Smooth muscle cell (in vitro differentiated cells): ENCODE measurements around the gene SPCS1. TPM values are rescaled to one million over a fixed set of nuclear protein-coding genes. Genes with fewer than 3 reads are reported as not detected.

Experiments used
- DNase-seq: peaks from one replicate; lab custom pipeline; 2025; ENCODE audit not compliant: unreplicated experiment; lab: John Stamatoyannopoulos, UW
- H2AFZ ChIP-seq: fragments of 200-600 bp; sonication (generic); 2 replicates; pipeline ENCODE4 v1.6.0; 2016; ENCODE audit warnings: antibody characterized with exemption, low read depth, mild to moderate bottlenecking
- H3F3A ChIP-seq: fragments of 200-600 bp; sonication (generic); 2 replicates; pipeline ENCODE4 v1.6.0; 2017; ENCODE audit warnings: antibody characterized with exemption, low read depth
- H3K27ac ChIP-seq: fragments of 200-600 bp; sonication (generic); 2 replicates; pipeline ENCODE4 v1.5.1; 2016; ENCODE audit warnings: low read depth, mild to moderate bottlenecking
- H3K27me3 ChIP-seq: fragments of 200-600 bp; sonication (generic); 2 replicates; pipeline ENCODE4 v1.6.1; 2016; ENCODE audit warnings: low read depth, mild to moderate bottlenecking
- H3K36me3 ChIP-seq: fragments of 200-600 bp; sonication (generic); 2 replicates; pipeline ENCODE4 v1.5.1; 2016; ENCODE audit warnings: low read depth
- H3K4me1 ChIP-seq: fragments of 200-600 bp; sonication (generic); 2 replicates; pipeline ENCODE4 v1.5.1; 2016; ENCODE audit warnings: low read depth
- H3K4me2 ChIP-seq: fragments of 200-600 bp; sonication (generic); 2 replicates; pipeline ENCODE4 v1.6.0; 2016; ENCODE audit warnings: mild to moderate bottlenecking
- H3K4me3 ChIP-seq: fragments of 200-600 bp; sonication (generic); 2 replicates; pipeline ENCODE4 v1.5.1; 2016; ENCODE audit warnings: mild to moderate bottlenecking
- H3K79me2 ChIP-seq: fragments of 200-600 bp; sonication (generic); 2 replicates; pipeline ENCODE4 v1.6.0; 2016; ENCODE audit warnings: low read depth, mild to moderate bottlenecking
- H3K9ac ChIP-seq: fragments of 200-600 bp; sonication (generic); 2 replicates; pipeline ENCODE4 v1.6.0; 2016; ENCODE audit warnings: low read depth
- H3K9me3 ChIP-seq: fragments of 200-600 bp; sonication (generic); replicated peaks from 2 replicates; pipeline ENCODE4 v1.5.1; 2016; ENCODE audit warnings: low read depth
- H4K20me1 ChIP-seq: fragments of 200-600 bp; sonication (generic); 2 replicates; pipeline ENCODE4 v1.6.0; 2016; ENCODE audit warnings: low read depth
- WGBS: methylation state at CpG from one replicate; pipeline ENCODE4 v1.1.7; 2016; ENCODE audit warnings: low lambda C conversion rate; 5-methylcytosine and 5-hydroxymethylcytosine counted together
- polyA plus RNA-seq: library from polyadenylated mRNA; unstranded; fragments of >200 nt; fragmentation: Nextera tagmentation; extraction: Ambion mirVana; gene quantifications from 2 replicates; pipeline ENCODE4 v1.2.1, GENCODE V29; 2016
- total RNA-seq: library from RNA; depleted of rRNA; stranded (reverse); fragments of >200 nt; gene quantifications from 2 replicates; pipeline ENCODE4 v1.2.3, GENCODE V29; 2014
- TF ChIP-seq, protein P1 (sequence below): fragments of 200-600 bp; sonication (generic); IDR thresholded peaks from 2 replicates; pipeline ENCODE4 v1.5.1; 2017; ENCODE audit warnings: borderline replicate concordance, mild to moderate bottlenecking, antibody characterized with exemption; ENCODE audit not compliant: insufficient read depth, poor library complexity, severe bottlenecking

The SPCS1 gene
- total and polyA plus RNA-seq, 2 experiments from 2014 or later: 329 to 409 TPM

DNA sequence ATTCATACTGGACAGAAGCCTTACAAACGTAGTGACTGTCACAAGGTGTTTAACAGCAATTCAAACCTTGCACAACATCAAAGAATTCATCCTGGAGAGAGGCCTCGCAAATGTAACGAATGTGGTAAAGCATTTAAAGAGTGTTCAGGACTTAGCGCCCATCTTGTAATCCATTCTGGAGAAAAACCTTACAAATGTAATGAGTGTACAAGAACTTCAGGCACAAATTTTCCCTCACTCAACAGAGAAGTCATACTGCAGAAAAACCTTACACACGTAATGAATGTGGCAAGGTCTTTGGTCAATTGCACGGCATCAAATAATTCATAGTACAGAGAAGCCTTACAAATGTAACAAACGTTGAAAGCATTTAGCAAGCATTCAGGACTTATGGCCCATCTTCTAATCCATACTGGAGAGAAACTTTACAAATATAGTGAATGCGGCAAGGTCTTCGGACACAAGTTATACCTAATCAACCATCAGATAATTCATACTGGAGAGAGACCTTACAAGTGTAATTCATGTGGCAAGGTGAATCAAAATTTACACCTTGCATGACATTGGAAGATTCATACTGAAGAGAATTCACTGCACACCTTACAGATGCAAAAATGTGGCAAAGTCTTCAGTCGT lies 27.5 kb downstream of the SPCS1 start:
- 97% methylated on average over 10 of the region's 10 CpGs for WGBS
- no peak overlapping the region for H3K9ac ChIP-seq
- peaks cover 55% of the 10 kb centered on the region for H3K36me3 ChIP-seq
- TF ChIP-seq, protein P1, sequence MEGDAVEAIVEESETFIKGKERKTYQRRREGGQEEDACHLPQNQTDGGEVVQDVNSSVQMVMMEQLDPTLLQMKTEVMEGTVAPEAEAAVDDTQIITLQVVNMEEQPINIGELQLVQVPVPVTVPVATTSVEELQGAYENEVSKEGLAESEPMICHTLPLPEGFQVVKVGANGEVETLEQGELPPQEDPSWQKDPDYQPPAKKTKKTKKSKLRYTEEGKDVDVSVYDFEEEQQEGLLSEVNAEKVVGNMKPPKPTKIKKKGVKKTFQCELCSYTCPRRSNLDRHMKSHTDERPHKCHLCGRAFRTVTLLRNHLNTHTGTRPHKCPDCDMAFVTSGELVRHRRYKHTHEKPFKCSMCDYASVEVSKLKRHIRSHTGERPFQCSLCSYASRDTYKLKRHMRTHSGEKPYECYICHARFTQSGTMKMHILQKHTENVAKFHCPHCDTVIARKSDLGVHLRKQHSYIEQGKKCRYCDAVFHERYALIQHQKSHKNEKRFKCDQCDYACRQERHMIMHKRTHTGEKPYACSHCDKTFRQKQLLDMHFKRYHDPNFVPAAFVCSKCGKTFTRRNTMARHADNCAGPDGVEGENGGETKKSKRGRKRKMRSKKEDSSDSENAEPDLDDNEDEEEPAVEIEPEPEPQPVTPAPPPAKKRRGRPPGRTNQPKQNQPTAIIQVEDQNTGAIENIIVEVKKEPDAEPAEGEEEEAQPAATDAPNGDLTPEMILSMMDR: no peak
- H3K4me1 ChIP-seq: no peaks in the 10 kb centered on the region
- no peaks in the 10 kb centered on the region for H3K27me3 ChIP-seq
- H3K4me2 ChIP-seq: no peak overlapping the region
- peaks cover 5% of the 10 kb centered on the region for H3K9me3 ChIP-seq
- no peak for DNase-seq
- H3K79me2 ChIP-seq: no peaks in the 10 kb centered on the region
- no peak overlapping the region for H2AFZ ChIP-seq
- H4K20me1 ChIP-seq: no peaks in the 10 kb centered on the region
- H3K4me3 ChIP-seq: no peak overlapping the region
- no peak overlapping the region for H3K27ac ChIP-seq
- H3F3A ChIP-seq: no peaks in the 10 kb centered on the region

DNA sequence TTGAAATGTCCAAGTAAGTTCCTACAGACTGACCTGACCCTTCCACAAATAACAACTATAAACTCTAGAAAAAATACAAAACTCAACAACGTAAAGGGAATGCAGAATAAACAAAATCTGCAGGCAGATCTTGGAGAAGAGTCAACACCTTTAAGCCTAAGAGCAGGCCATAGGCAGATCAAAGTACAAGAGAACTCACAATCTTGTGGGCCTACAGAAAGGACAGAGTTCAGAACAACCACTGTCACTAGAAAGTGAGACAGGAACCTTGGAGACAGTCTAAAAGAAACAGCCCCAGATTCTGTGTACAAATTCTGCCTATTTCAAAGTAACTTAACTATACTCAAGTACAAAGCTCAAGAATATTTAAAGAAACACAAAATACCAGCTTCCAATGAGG lies 33.8 kb downstream of the SPCS1 start:
- H3K27me3 ChIP-seq: no peaks in the 10 kb centered on the region
- no peak for DNase-seq
- no peaks in the 10 kb centered on the region for H3K79me2 ChIP-seq
- no peaks in the 10 kb centered on the region for H3K9me3 ChIP-seq
- H3F3A ChIP-seq: no peaks in the 10 kb centered on the region
- 100% methylated on average over 1 of the region's 1 CpG for WGBS
- peaks cover 31% of the 10 kb centered on the region for H3K36me3 ChIP-seq
- no peaks in the 10 kb centered on the region for H4K20me1 ChIP-seq
- H3K4me2 ChIP-seq: no peak overlapping the region
- H3K4me3 ChIP-seq: no peak overlapping the region
- H2AFZ ChIP-seq: no peak overlapping the region
- H3K27ac ChIP-seq: no peak overlapping the region
- no peaks in the 10 kb centered on the region for H3K4me1 ChIP-seq
- TF ChIP-seq, protein P1: no peak
- no peak overlapping the region for H3K9ac ChIP-seq

DNA sequence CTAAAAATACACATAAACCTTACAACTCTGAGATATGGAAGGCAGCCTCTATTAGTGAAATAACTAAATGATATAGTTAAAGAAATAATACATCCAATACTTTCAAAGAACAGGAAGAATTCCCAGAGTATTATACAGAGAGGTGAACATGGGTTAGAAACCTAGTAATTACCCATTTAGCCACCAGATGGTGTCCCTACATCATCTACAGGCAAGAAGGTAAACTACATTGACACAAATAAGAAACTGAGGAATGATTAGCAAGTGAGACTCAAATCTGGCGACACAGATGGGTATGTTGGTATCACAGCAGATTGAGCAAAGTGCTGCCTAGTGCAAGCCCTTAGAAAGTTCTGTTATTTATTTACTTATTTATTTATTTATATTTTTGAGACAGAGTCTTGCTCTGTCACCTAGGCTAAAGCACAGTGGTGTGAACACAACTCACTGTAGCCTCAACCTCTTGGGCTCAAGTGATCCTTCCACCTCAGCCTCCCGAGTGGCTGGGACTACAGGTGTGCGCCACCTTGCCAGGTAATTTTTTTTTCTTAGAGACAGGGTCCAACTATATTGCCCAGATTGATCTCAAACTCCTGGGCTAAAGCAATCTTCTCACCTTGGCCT lies 36.6 kb downstream of the SPCS1 start:
- Histone ChIP-seq H3K27me3 (no peaks in the 10 kb centered on the region), H3K9ac (no peak overlapping the region), H3K4me2 (no peak overlapping the region), H3K4me3 (no peak overlapping the region), H3K9me3 (no peaks in the 10 kb centered on the region), H3K79me2 (no peaks in the 10 kb centered on the region), H4K20me1 (no peaks in the 10 kb centered on the region), H3K4me1 (no peaks in the 10 kb centered on the region), H3K27ac (no peak overlapping the region), H2AFZ (no peak overlapping the region), H3F3A (no peaks in the 10 kb centered on the region), H3K36me3 (peaks cover 21% of the 10 kb centered on the region)
- WGBS: 93% methylated on average over 3 of the region's 3 CpGs
- no peak for DNase-seq
- TF ChIP-seq, protein P1: peak; percentile 52

DNA sequence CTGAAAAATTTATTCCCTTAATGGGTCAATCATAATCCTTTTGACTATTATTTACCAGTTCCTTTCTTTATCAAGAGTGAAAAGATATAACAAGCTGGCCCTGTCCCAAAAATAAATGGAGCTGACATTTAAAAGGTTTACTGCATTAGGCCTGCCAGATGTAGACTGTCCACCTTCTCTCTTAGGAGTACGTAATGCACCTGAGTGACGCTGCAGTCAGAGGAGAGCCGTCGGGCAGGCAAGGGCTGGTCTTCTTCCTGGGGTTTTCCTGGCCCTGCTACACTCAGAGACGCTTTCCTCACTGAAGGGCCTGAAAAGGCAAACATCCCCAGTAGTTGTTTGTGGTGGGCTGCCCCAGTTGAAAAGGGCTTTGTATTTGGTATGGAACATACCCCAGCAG lies 37.2 kb downstream of the SPCS1 start:
- WGBS: 98% methylated on average over 5 of the region's 5 CpGs
- Histone ChIP-seq H3K79me2 (no peaks in the 10 kb centered on the region), H4K20me1 (no peaks in the 10 kb centered on the region), H3K4me3 (no peak overlapping the region), H3K36me3 (peaks cover 21% of the 10 kb centered on the region), H3K4me2 (no peak overlapping the region), H3K27ac (no peak overlapping the region), H3K27me3 (no peaks in the 10 kb centered on the region), H3K9ac (no peak overlapping the region), H3F3A (no peaks in the 10 kb centered on the region), H3K9me3 (no peaks in the 10 kb centered on the region), H3K4me1 (no peaks in the 10 kb centered on the region), H2AFZ (no peak overlapping the region)
- TF ChIP-seq, protein P1: no peak
- no peak for DNase-seq
